Heart right ventricle (tissue), 16 donors: ENCODE measurements around the gene RPL10. TPM values are rescaled to one million over a fixed set of nuclear protein-coding genes. Genes with fewer than 3 reads are reported as not detected.

Source experiments
- ATAC-seq, 8 donors: fragments of 200-7000 bp; cut with Tn5 transposase; one replicate each; pipeline ENCODE4 v1.9.1; 2020; ENCODE audit warnings: mild to moderate bottlenecking in 8 of 8, moderate library complexity in 8 of 8, moderate number of reproducible peaks in 1 of 8
- DNase-seq, 2 donors: peaks; one replicate each; pipeline ENCODE4 v3.0.0-alpha.2; 2020
- H3K27ac ChIP-seq, 10 donors: fragments of 200-600 bp; sonication (generic) in 2 of 10; one replicate each; pipeline versions ENCODE4 v1.5.0 to v1.8.0; 2020 to 2022; ENCODE audit warnings: mild to moderate bottlenecking in 3 of 10
- H3K27me3 ChIP-seq, 7 donors: fragments of 200-600 bp; one replicate each; pipeline ENCODE4 v1.8.0; 2021 to 2022; ENCODE audit warnings: mild to moderate bottlenecking in 2 of 7
- H3K36me3 ChIP-seq, 9 donors: fragments of 200-600 bp; sonication (generic) in 1 of 9; one replicate each; pipeline versions ENCODE4 v1.5.0 to v1.8.0; 2020 to 2022; ENCODE audit warnings: mild to moderate bottlenecking in 2 of 9
- H3K4me1 ChIP-seq, 9 donors: fragments of 200-600 bp; sonication (generic) in 1 of 9; one replicate each; pipeline versions ENCODE4 v1.5.0 to v1.8.0; 2020 to 2022; ENCODE audit warnings: mild to moderate bottlenecking in 4 of 9
- H3K4me3 ChIP-seq, 10 donors: fragments of 200-600 bp; sonication (generic) in 2 of 10; one replicate each; pipeline versions ENCODE4 v1.5.0 to v1.8.0; 2020 to 2022; ENCODE audit warnings: mild to moderate bottlenecking in 7 of 10, moderate library complexity in 2 of 10
- H3K9me3 ChIP-seq, 11 donors: fragments of 200-600 bp in 10 of 11; sonication (generic) in 2 of 11; one replicate each; pipeline versions ENCODE4 v1.5.0 to v1.8.0; 2013 to 2022; ENCODE audit warnings: mild to moderate bottlenecking in 2 of 11, control low read depth in 1 of 11, moderate library complexity in 1 of 11
- CTCF ChIP-seq, 9 donors: fragments of 200-600 bp; sonication (generic) in 2 of 9; IDR thresholded peaks; one replicate each; pipeline versions ENCODE4 v1.5.0 to v1.8.0; 2021 to 2022; ENCODE audit warnings: antibody characterized with exemption in 9 of 9, mild to moderate bottlenecking in 5 of 9, moderate library complexity in 1 of 9
- WGBS, 2 donors: extraction: QIAGEN DNeasy Blood & Tissue Kit; methylation state at CpG; one replicate each; pipeline ENCODE4 v1.1.7; 2013; ENCODE audit warnings: inconsistent platforms in 1 of 2; 5-methylcytosine and 5-hydroxymethylcytosine counted together
- intact Hi-C, 10 donors: fragments of 100-400 bp; cut with DNase I; formaldehyde crosslinking; loops; one replicate each; pipeline versions ENCODE4 v1.11.1 to v1.14.2; 2022
- microRNA-seq, 2 donors: library from miRNA; unstranded; fragments of <30 nt; microRNA quantifications; one replicate each; pipeline ENCODE4 v1.2.0, GENCODE V29; 2021
- polyA plus RNA-seq, 2 donors: library from polyadenylated mRNA; stranded (reverse); fragments of 200-250 nt; gene quantifications; one replicate each; pipeline ENCODE4 v1.2.3, GENCODE V29; 2013
- total RNA-seq, 10 donors: library from RNA; stranded (reverse); fragmentation: NEBNext Ultra II Directional in 3 of 10; extraction: Animal tissue kit (Norgen Biotek cat#: 25700) in 3 of 10; gene quantifications; one replicate each; pipeline versions ENCODE4 v1.2.1 to v1.2.4, GENCODE V29; 2021 to 2023
- donor health status: Arrhythmogenic right ventricular cardiomyopathy.
- donor health status: ischemic (EF 13 %, LVEDD 7.1; RV severe dilation, severe dysfunction).
- donor health status: healthy with polysubstance abuse.
- donor health status: DM: no; HTN: yes; CAD: no.
- donor health status: DM: no; HTN: no; CAD: no.
- donor health status: ischemic (EF 25% LVEDD 6.9; RV normal size, moderate dysfunction).
- donor health status: ischemic (EF 25% LVEDD 5.7; RV mildly dilated, moderate dysfunction).
- donor health status: healthy.
- donor health status: DM: yes; HTN: yes; CAD: no.
- donor health status: Ischemic cardiomyopathy.
- donor health status: ischemic (EF 35%, LVEDD 5.7; RV mildly dilated, moderate dysfunction).
- donor health status: nonischemic (EF 11% LVEDD 7.7; RV severe dilation, severe dysfunction).
- donor health status: DM: yes; HTN: yes; CAD: no.
- donor health status: PGD.
- donor health status: ischemic (EF 29% LVEDD 5.4; RV normal size, mild dysfunction).
- donor health status: nonischemic (EF 23%, LVEDD 6.1; RV moderate dilation, normal function).

RPL10 gene
- total and polyA plus RNA-seq, 12 donors, result 1,543 to 7,085 (median 1,901) TPM

- peaks cover 0 to 21% (median 11%) of the 10 kb centered on the region in 9 donors for H3K4me1 ChIP-seq
- no peaks in the 10 kb centered on the region for H3K9me3 ChIP-seq
- no peak for TF ChIP-seq CTCF (IDR thresholded peaks at IDR 0.05)
- DNase-seq, result no peak
- intact Hi-C loops, result no loop called here
- no peak for ATAC-seq
- H3K27ac ChIP-seq, result no peak overlapping the region
- no peak overlapping the region for H3K4me3 ChIP-seq
- 92 to 94% methylated on average over 12 of the region's 12 CpGs for WGBS, 2 donors
- no peaks in the 10 kb centered on the region for H3K27me3 ChIP-seq
- H3K36me3 ChIP-seq, result peaks cover 0 to 60% (median 12%) of the 10 kb centered on the region in 9 donors
These were observed 48.3 kb downstream of the RPL10 start for GRCh38 chrX:154446430-154446829.

GRCh38 chrX:154448484-154448883 lies 50.3 kb downstream of the RPL10 start:
- no peak overlapping the region for H3K27ac ChIP-seq
- H3K36me3 ChIP-seq, result peaks cover 0 to 54% (median 7%) of the 10 kb centered on the region in 9 donors
- ATAC-seq, result no peak
- peaks cover 0 to 18% (median 11%) of the 10 kb centered on the region in 9 donors for H3K4me1 ChIP-seq
- H3K9me3 ChIP-seq, result no peaks in the 10 kb centered on the region
- intact Hi-C loops, result no loop called here
- DNase-seq, result no peak
- 88 to 89% methylated on average over 14 of the region's 14 CpGs for WGBS, 2 donors
- H3K4me3 ChIP-seq, result no peak overlapping the region
- H3K27me3 ChIP-seq, result peaks cover 0 to 5% (median 0%) of the 10 kb centered on the region in 7 donors
- TF ChIP-seq CTCF (IDR thresholded peaks at IDR 0.05), result no peak

GRCh38 chrX:154449618-154450017 lies 51.4 kb downstream of the RPL10 start:
- H3K27ac ChIP-seq, result no peak overlapping the region
- H3K4me1 ChIP-seq, result peaks cover 0 to 14% (median 9%) of the 10 kb centered on the region in 9 donors
- ATAC-seq, result no peak
- H3K27me3 ChIP-seq, result peaks cover 0 to 5% (median 0%) of the 10 kb centered on the region in 7 donors
- WGBS, 2 donors, result 91 to 94% methylated on average over 17 to 18 of the region's 18 CpGs
- no peak for TF ChIP-seq CTCF (IDR thresholded peaks at IDR 0.05)
- no peak overlapping the region for H3K4me3 ChIP-seq
- intact Hi-C loops, result loop anchor here in 1 of 10 donors (10.0 kb wide), 1 partner anchor 65 kb away; the partner anchor contains the start of gene FAM3A
- H3K9me3 ChIP-seq, result no peaks in the 10 kb centered on the region
- H3K36me3 ChIP-seq, result peaks cover 0 to 54% (median 7%) of the 10 kb centered on the region in 9 donors
- DNase-seq, result no peak

- H3K4me3 ChIP-seq, result no peak overlapping the region
- TF ChIP-seq CTCF (IDR thresholded peaks at IDR 0.05), result no peak
- intact Hi-C loops, result loop anchor here in 1 of 10 donors (10.0 kb wide), 1 partner anchor 64 kb away; the partner anchor contains the start of gene FAM3A
- H3K27ac ChIP-seq, result no peak overlapping the region
- peaks cover 0 to 7% (median 2%) of the 10 kb centered on the region in 9 donors for H3K4me1 ChIP-seq
- peaks cover 0 to 54% (median 7%) of the 10 kb centered on the region in 9 donors for H3K36me3 ChIP-seq
- no peak for DNase-seq
- 94 to 96% methylated on average over 15 to 17 of the region's 17 CpGs for WGBS, 2 donors
- no peaks in the 10 kb centered on the region for H3K9me3 ChIP-seq
- peaks cover 0 to 5% (median 0%) of the 10 kb centered on the region in 7 donors for H3K27me3 ChIP-seq
- ATAC-seq, result no peak
These were observed 52.1 kb downstream of the RPL10 start for GRCh38 chrX:154450312-154450711.

Small RNA genes lying within 50 kb of the gene (microRNA-seq; reads per million reads assigned to microRNA genes)
- gene MIR6858, result 0 reads per million in 2 donors

Other genes with a start within 250 kb of the RPL10 start
- gene OPN1MW, start 215.8 kb upstream of the RPL10 start, total RNA-seq, result not detected
- not detected for gene OPN1MW, start 215.8 kb upstream of the RPL10 start, polyA plus RNA-seq
- gene OPN1MW2, start 178.6 kb upstream of the RPL10 start, total RNA-seq, result not detected
- gene OPN1MW2, start 178.6 kb upstream of the RPL10 start, polyA plus RNA-seq, result not detected
- not detected for gene OPN1MW3, start 140.8 kb upstream of the RPL10 start, total RNA-seq
- gene OPN1MW3, start 140.8 kb upstream of the RPL10 start, polyA plus RNA-seq, result not detected
- gene TEX28, start 103.3 kb upstream of the RPL10 start, total RNA-seq, result not detected
- not detected for gene TEX28, start 103.3 kb upstream of the RPL10 start, polyA plus RNA-seq
- 10 to 100 TPM in 5 of 10 donors, 1 to 10 TPM in 5; 3.7 to 14.1 (median 9.2) TPM for gene TKTL1, start 102.6 kb upstream of the RPL10 start, total RNA-seq
- gene TKTL1, start 102.6 kb upstream of the RPL10 start, polyA plus RNA-seq, result 1 to 10 TPM; 2.6 to 5.7 TPM
- 100 to 1,000 TPM; 139 to 288 (median 181) TPM for gene FLNA, start 23.7 kb upstream of the RPL10 start, total RNA-seq
- gene FLNA, start 23.7 kb upstream of the RPL10 start, polyA plus RNA-seq, result 100 to 1,000 TPM; 368 to 442 TPM
- 10 to 100 TPM; 47.8 to 74.1 (median 59.6) TPM for gene EMD, start 19.1 kb upstream of the RPL10 start, total RNA-seq
- 100 to 1,000 TPM in 1 of 2 donors, 10 to 100 TPM in 1; 54.8 to 170 TPM for gene EMD, start 19.1 kb upstream of the RPL10 start, polyA plus RNA-seq
- gene DNASE1L1, start 10.9 kb downstream of the RPL10 start, total RNA-seq, result 10 to 100 TPM; 35.2 to 57.1 (median 46.9) TPM
- gene DNASE1L1, start 10.9 kb downstream of the RPL10 start, polyA plus RNA-seq, result 10 to 100 TPM; 27.2 to 55.0 TPM
- gene TAFAZZIN, start 13.2 kb downstream of the RPL10 start, total RNA-seq, result 10 to 100 TPM; 28.4 to 42.6 (median 33.7) TPM
- gene TAFAZZIN, start 13.2 kb downstream of the RPL10 start, polyA plus RNA-seq, result 100 to 1,000 TPM in 1 of 2 donors, 10 to 100 TPM in 1; 38.2 to 112 TPM
- gene ATP6AP1, start 30.3 kb downstream of the RPL10 start, total RNA-seq, result 100 to 1,000 TPM in 3 of 10 donors, 10 to 100 TPM in 7; 69.5 to 113 (median 90.6) TPM
- 100 to 1,000 TPM in 1 of 2 donors, 10 to 100 TPM in 1; 26.0 to 103 TPM for gene ATP6AP1, start 30.3 kb downstream of the RPL10 start, polyA plus RNA-seq
- 100 to 1,000 TPM in 1 of 10 donors, 10 to 100 TPM in 9; 67.5 to 101 (median 77.5) TPM for gene GDI1, start 38.8 kb downstream of the RPL10 start, total RNA-seq
- 100 to 1,000 TPM; 111 to 117 TPM for gene GDI1, start 38.8 kb downstream of the RPL10 start, polyA plus RNA-seq
- 10 to 100 TPM; 25.5 to 59.9 (median 34.7) TPM for gene FAM50A, start 45.8 kb downstream of the RPL10 start, total RNA-seq
- gene FAM50A, start 45.8 kb downstream of the RPL10 start, polyA plus RNA-seq, result 100 to 1,000 TPM; 134 to 167 TPM
- 10 to 100 TPM; 11.6 to 35.3 (median 16.7) TPM for gene PLXNA3, start 59.9 kb downstream of the RPL10 start, total RNA-seq
- gene PLXNA3, start 59.9 kb downstream of the RPL10 start, polyA plus RNA-seq, result 10 to 100 TPM in 1 of 2 donors, 1 to 10 TPM in 1; 9.7 to 18.9 TPM
- gene LAGE3, start 80.9 kb downstream of the RPL10 start, total RNA-seq, result 10 to 100 TPM; 13.7 to 21.3 (median 17.7) TPM
- 10 to 100 TPM in 1 of 2 donors, 1 to 10 TPM in 1; 7.5 to 38.2 TPM for gene LAGE3, start 80.9 kb downstream of the RPL10 start, polyA plus RNA-seq
- 10 to 100 TPM; 45.8 to 69.4 (median 50.4) TPM for gene UBL4A, start 88.2 kb downstream of the RPL10 start, total RNA-seq
- 10 to 100 TPM; 33.1 to 48.3 TPM for gene UBL4A, start 88.2 kb downstream of the RPL10 start, polyA plus RNA-seq
- gene SLC10A3, start 92.3 kb downstream of the RPL10 start, total RNA-seq, result 10 to 100 TPM in 7 of 10 donors, 1 to 10 TPM in 3; 8.7 to 19.8 (median 11.7) TPM
- gene SLC10A3, start 92.3 kb downstream of the RPL10 start, polyA plus RNA-seq, result 10 to 100 TPM; 11.9 to 38.1 TPM
- gene FAM3A, start 117.9 kb downstream of the RPL10 start, total RNA-seq, result 10 to 100 TPM; 36.5 to 73.9 (median 48.4) TPM
- gene FAM3A, start 117.9 kb downstream of the RPL10 start, polyA plus RNA-seq, result 10 to 100 TPM; 69.1 to 76.6 TPM
- gene G6PD, start 148.5 kb downstream of the RPL10 start, total RNA-seq, result 10 to 100 TPM in 4 of 10 donors, 1 to 10 TPM in 6; 5.0 to 20.9 (median 8.5) TPM
- 10 to 100 TPM; 10.3 to 19.2 TPM for gene G6PD, start 148.5 kb downstream of the RPL10 start, polyA plus RNA-seq
- 10 to 100 TPM; 11.6 to 21.7 (median 15.1) TPM for gene IKBKG, start 149.2 kb downstream of the RPL10 start, total RNA-seq
- 10 to 100 TPM; 14.6 to 27.0 TPM for gene IKBKG, start 149.2 kb downstream of the RPL10 start, polyA plus RNA-seq
- gene CTAG1A, start 186.8 kb downstream of the RPL10 start, total RNA-seq, result not detected
- gene CTAG1A, start 186.8 kb downstream of the RPL10 start, polyA plus RNA-seq, result not detected
- gene CTAG1B, start 220.9 kb downstream of the RPL10 start, total RNA-seq, result not detected
- not detected for gene CTAG1B, start 220.9 kb downstream of the RPL10 start, polyA plus RNA-seq